Measurements from ENCODE around the gene GNAI3. TPM values are rescaled to one million over a fixed set of nuclear protein-coding genes. Genes with fewer than 3 reads are reported as not detected.
A peak's percentile ranks its signal among the peaks of the same experiment; 100 is the strongest.

Gene GNAI3
- total and polyA plus RNA-seq, 2 of the 13 experiments (the other 11 are each of a cell fraction or from before 2014, with no cell fraction given), result 4.3 to 9.0 TPM

- ChIA-PET POLR2A (interaction anchor here (0.8 to 2.7 kb wide), 7 partner anchors 10 to 195 kb away, joined by 3 to 36 read pairs (median 11); partner anchors contain the start of gene GNAI3), CTCF (ENCODE audit: low intra/inter-chr PET ratio, low total read pairs) (no interaction called here)
- H3K27ac ChIP-seq (ENCODE audit: extremely low read length, insufficient read depth, low read length), result peak overlapping the region; percentile 92
- no peaks in the 10 kb centered on the region; a peak in 1 of 5 replicates for H3K27me3 ChIP-seq (ENCODE audit: control insufficient read depth in 1 of 2, insufficient read depth in 2 of 2, low read length in 2 of 2)
- H3K9me3 ChIP-seq (ENCODE audit: low read length), result no peaks in the 10 kb centered on the region
- H3K4me3 ChIP-seq (replicated peaks in 1 of 3; ENCODE audit: insufficient read depth in 1 of 3, low read depth in 2 of 3, low read length in 3 of 3), result peak overlapping the region; percentile 71 to 89 (median 80)
- peaks cover 35% of the 10 kb centered on the region for H4K20me1 ChIP-seq (ENCODE audit: insufficient read depth, low read length)
- H3K9ac ChIP-seq (ENCODE audit: insufficient read depth, low read depth, low read length), result peak overlapping the region; percentile 87
- BruUV-seq (replicated peaks), result no TSS peak
- 5% methylated on average over 7 of the region's 9 CpGs for WGBS (ENCODE audit: low lambda C conversion rate)
- FAIRE-seq (no peak), DNase-seq (ENCODE audit: low spot score) (no peak), ATAC-seq (peak; percentile 20)
- intact Hi-C loops (cut with micrococcal nuclease; ENCODE audit: unreplicated experiment), result no loop called here
- no peak overlapping the region for H2AFZ ChIP-seq (ENCODE audit: low read length)
- H3K79me2 ChIP-seq (ENCODE audit: insufficient read depth, low read length), result peaks cover 56% of the 10 kb centered on the region
- H3K36me3 ChIP-seq (replicated peaks in 1 of 2; ENCODE audit: control insufficient read depth in 1 of 2, insufficient read depth in 2 of 2, low read length in 2 of 2), result peaks cover 7 to 9% of the 10 kb centered on the region in 2 experiments; a peak in 2 of 5 replicates
- TF ChIP-seq, protein P1, sequence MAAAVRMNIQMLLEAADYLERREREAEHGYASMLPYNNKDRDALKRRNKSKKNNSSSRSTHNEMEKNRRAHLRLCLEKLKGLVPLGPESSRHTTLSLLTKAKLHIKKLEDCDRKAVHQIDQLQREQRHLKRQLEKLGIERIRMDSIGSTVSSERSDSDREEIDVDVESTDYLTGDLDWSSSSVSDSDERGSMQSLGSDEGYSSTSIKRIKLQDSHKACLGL (CRISPR knock-in tag; IDR thresholded peaks at IDR 0.05), result no peak
- 0 out of 2 replicates have a peak, but pooled peaks have one; percentile 2 for TF ChIP-seq GATAD2A (CRISPR knock-in tag; IDR thresholded peaks at IDR 0.05)
- TF ChIP-seq POLR2A (IDR thresholded peaks at IDR 0.05; ENCODE audit: insufficient read depth in 1 of 2, low read depth in 2 of 2, low read length in 2 of 2), result peak in 1 of 2 experiments; percentile 26; a peak in 1 of 4 replicates
- TF ChIP-seq ZNF441 (CRISPR knock-in tag; IDR thresholded peaks at IDR 0.05; ENCODE audit: borderline replicate concordance), result 0 out of 2 replicates have a peak, but pooled peaks have one; percentile 11
- peak; percentile 5; the same call in 1 of the 2 replicates for TF ChIP-seq ZNF740 (CRISPR knock-in tag; IDR thresholded peaks at IDR 0.05)
- TF ChIP-seq ZNF766 (CRISPR knock-in tag; IDR thresholded peaks at IDR 0.05; ENCODE audit: borderline replicate concordance), result 0 out of 2 replicates have a peak, but pooled peaks have one; percentile 14
- 0 out of 2 replicates have a peak, but pooled peaks have one; percentile 14 for TF ChIP-seq HOXA5 (CRISPR knock-in tag; IDR thresholded peaks at IDR 0.05)
- 0 out of 2 replicates have a peak, but pooled peaks have one; percentile 47 for TF ChIP-seq SRY (CRISPR knock-in tag; IDR thresholded peaks at IDR 0.05)
- no peak for TF ChIP-seq SMARCC2 (IDR thresholded peaks at IDR 0.05)
- no peak for TF ChIP-seq ZNF34 (CRISPR knock-in tag; IDR thresholded peaks at IDR 0.05; ENCODE audit: borderline replicate concordance)
- 0 out of 2 replicates have a peak, but pooled peaks have one; percentile 0 for TF ChIP-seq KAT8 (CRISPR knock-in tag; IDR thresholded peaks at IDR 0.05)
- TF ChIP-seq ZNF446 (CRISPR knock-in tag; IDR thresholded peaks at IDR 0.05), result no peak
- no peak for TF ChIP-seq ARNT (IDR thresholded peaks at IDR 0.05)
- TF ChIP-seq NFYC (CRISPR knock-in tag; IDR thresholded peaks at IDR 0.05), result no peak
- 0 out of 2 replicates have a peak, but pooled peaks have one; percentile 21 for TF ChIP-seq KLF15 (CRISPR knock-in tag; IDR thresholded peaks at IDR 0.05; ENCODE audit: borderline replicate concordance)
- peak; percentile 23; the same call in 1 of the 2 replicates for TF ChIP-seq KDM5A (IDR thresholded peaks at IDR 0.05; ENCODE audit: borderline replicate concordance, low read length)
- 0 out of 2 replicates have a peak, but pooled peaks have one; percentile 15 for TF ChIP-seq DZIP1 (CRISPR knock-in tag; IDR thresholded peaks at IDR 0.05)
- peak; percentile 11; the same call in 1 of the 2 replicates for TF ChIP-seq IRF2 (CRISPR knock-in tag; IDR thresholded peaks at IDR 0.05)
- TF ChIP-seq ZNF263 (CRISPR knock-in tag; IDR thresholded peaks at IDR 0.05), result peak; percentile 54
- 0 out of 2 replicates have a peak, but pooled peaks have one; percentile 1 for TF ChIP-seq MXD4 (CRISPR knock-in tag; IDR thresholded peaks at IDR 0.05)
- TF ChIP-seq POLR2G (IDR thresholded peaks at IDR 0.05; ENCODE audit: low read depth, low read length), result peak; percentile 42
- TF ChIP-seq CCAR2 (optimal IDR thresholded peaks at IDR 0.05; ENCODE audit: low read depth, low read length), result no peak
- in situ Hi-C loops (cut with HindIII; ENCODE audit: extremely low pct_ligation_motif_present, low pct_unique_long_range_greater_than_20kb), result loop anchor here (5.0 kb wide), 1 partner anchor 73 kb away; the partner anchor contains the start of gene GNAI3
- H3K4me1 ChIP-seq (ENCODE audit: insufficient read depth, low read length), result peaks cover 64% of the 10 kb centered on the region
- peak overlapping the region; percentile 92 for H3K4me2 ChIP-seq (ENCODE audit: low read depth, low read length)
Observed at GRCh38 chr1:109620401-109620791, 72.0 kb downstream of the GNAI3 start.
